Calu3 (cell line): ENCODE results near the gene HNRNPK. TPM values are rescaled to one million over a fixed set of nuclear protein-coding genes. Genes with fewer than 3 reads are reported as not detected.

Experiments
- BruUV-seq: library from RNA; stranded (reverse); fragments of 400-500 nt; replicated peaks from 2 replicates; lab custom pipeline; 2021; lab: Mats Ljungman, UMichigan
- CTCF ChIA-PET: fragments of 300-600 bp; sonication (Branson Sonifier 250); formaldehyde crosslinking; loops from one replicate; lab custom pipeline; 2022; ENCODE audit warnings: antibody characterized with exemption; lab: Charles Lee
- DNase-seq: peaks from one replicate; pipeline ENCODE4 v3.0.0; 2022
- H3K27ac Mint-ChIP-seq: one replicate; pipeline ENCODE4 v1.8.0; 2022; ENCODE audit warnings: mixed read lengths; ENCODE audit not compliant: unreplicated experiment
- H3K27me3 Mint-ChIP-seq: one replicate; pipeline ENCODE4 v1.8.0; 2022; ENCODE audit warnings: mixed read lengths; ENCODE audit not compliant: unreplicated experiment
- H3K36me3 Mint-ChIP-seq: one replicate; pipeline ENCODE4 v1.8.0; 2022; ENCODE audit warnings: mild to moderate bottlenecking, moderate library complexity, mixed read lengths; ENCODE audit not compliant: insufficient read depth, unreplicated experiment
- H3K4me1 Mint-ChIP-seq: one replicate; pipeline ENCODE4 v1.8.0; 2022; ENCODE audit warnings: mild to moderate bottlenecking, low read depth, mixed read lengths; ENCODE audit not compliant: unreplicated experiment
- H3K4me3 Mint-ChIP-seq: one replicate; pipeline ENCODE4 v1.8.0; 2022; ENCODE audit warnings: mild to moderate bottlenecking, low read depth, moderate library complexity, mixed read lengths; ENCODE audit not compliant: unreplicated experiment
- H3K9me3 Mint-ChIP-seq: one replicate; pipeline ENCODE4 v1.8.0; 2022; ENCODE audit warnings: low read depth, mixed read lengths; ENCODE audit not compliant: unreplicated experiment
- CTCF ChIP-seq: fragments of 200-600 bp; IDR thresholded peaks from one replicate; pipeline ENCODE4 v1.8.0; 2022; ENCODE audit warnings: antibody characterized with exemption; ENCODE audit not compliant: unreplicated experiment
- intact Hi-C: fragments of 100-400 bp; cut with micrococcal nuclease; formaldehyde crosslinking; loops from one replicate; pipeline ENCODE4 v1.10.0; 2022; ENCODE audit not compliant: unreplicated experiment
- microRNA-seq: library from miRNA; unstranded; fragments of <30 nt; microRNA quantifications from one replicate; pipeline ENCODE4 v1.2.0, GENCODE V29; 2022
- total RNA-seq: library from RNA; stranded (reverse); gene quantifications from 2 replicates; pipeline ENCODE4 v1.2.3, GENCODE V29; 2022

Gene HNRNPK
- total RNA-seq, 1 experiment from 2014 or later, result 543 TPM

GRCh38 chr9:83919111-83919510, 60.9 kb downstream of the HNRNPK start:
- intact Hi-C loops, result no loop called here
- no peaks in the 10 kb centered on the region for H3K9me3 Mint-ChIP-seq
- H3K4me3 Mint-ChIP-seq, result no peak overlapping the region
- CTCF ChIA-PET, result no interaction called here
- no peak for DNase-seq
- H3K36me3 Mint-ChIP-seq, result peaks cover 16% of the 10 kb centered on the region
- no peaks in the 10 kb centered on the region for H3K27me3 Mint-ChIP-seq
- H3K27ac Mint-ChIP-seq, result no peak overlapping the region
- H3K4me1 Mint-ChIP-seq, result no peaks in the 10 kb centered on the region
- no peak for TF ChIP-seq CTCF
- BruUV-seq, result no TSS peak

Small RNA genes lying within 50 kb of the gene (microRNA-seq; reads per million reads assigned to microRNA genes)
- 137 reads per million, percentile 69 among the genes with 10 or more reads in this experiment for gene MIR7-1

Other genes starting within 250 kb of the HNRNPK start
- gene GKAP1, start 162.4 kb downstream of the HNRNPK start, total RNA-seq, result 5.9 and 7.5 TPM in 2 replicates
- 5.8 and 6.6 TPM in 2 replicates for gene KIF27, start 58.8 kb downstream of the HNRNPK start, total RNA-seq
- 13.4 and 15.4 TPM in 2 replicates for gene RMI1, start 590 bp upstream of the HNRNPK start, total RNA-seq